M059J (cell line): Measurements from ENCODE around the gene MBOAT1. TPM values are rescaled to one million over a fixed set of nuclear protein-coding genes. Genes with fewer than 3 reads are reported as not detected.

Experiments used
- DNase-seq: peaks from one replicate; pipeline ENCODE4 v3.0.0-alpha.2; 2012; ENCODE audit warnings: low read depth
- total RNA-seq: library from RNA; depleted of rRNA; stranded (reverse); fragments of >200 nt; shearing (Covaris generic); gene quantifications from 2 replicates; pipeline ENCODE4 v1.2.3, GENCODE V29; 2014

Gene MBOAT1
- total RNA-seq, 1 experiment from 2014 or later: 32.3 TPM

DNA sequence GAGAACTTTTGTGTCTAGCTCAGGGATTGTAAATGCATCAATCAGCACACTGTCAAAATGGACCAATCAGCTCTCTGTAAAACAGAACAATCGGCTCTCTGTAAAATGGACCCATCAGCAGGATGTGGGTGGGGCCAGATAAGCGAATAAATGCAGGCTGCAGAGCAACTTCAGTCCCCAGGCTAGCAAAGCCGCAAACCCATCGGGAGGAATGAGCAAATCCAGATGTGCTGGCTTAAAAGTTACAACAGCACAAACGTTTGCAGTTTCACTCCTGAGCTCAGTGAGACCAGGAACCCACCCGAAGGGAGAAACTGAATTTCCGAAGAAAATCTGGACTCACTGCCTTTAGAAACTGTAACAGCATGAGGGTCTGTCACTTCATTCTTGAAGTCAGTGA is 21.9 kb upstream of the MBOAT1 start:
- no peak for DNase-seq

GRCh38 chr6:20233007-20233730 is 20.9 kb upstream of the MBOAT1 start:
- DNase-seq: no peak

GRCh38 chr6:20232188-20232587 is 19.9 kb upstream of the MBOAT1 start:
- no peak for DNase-seq

DNA sequence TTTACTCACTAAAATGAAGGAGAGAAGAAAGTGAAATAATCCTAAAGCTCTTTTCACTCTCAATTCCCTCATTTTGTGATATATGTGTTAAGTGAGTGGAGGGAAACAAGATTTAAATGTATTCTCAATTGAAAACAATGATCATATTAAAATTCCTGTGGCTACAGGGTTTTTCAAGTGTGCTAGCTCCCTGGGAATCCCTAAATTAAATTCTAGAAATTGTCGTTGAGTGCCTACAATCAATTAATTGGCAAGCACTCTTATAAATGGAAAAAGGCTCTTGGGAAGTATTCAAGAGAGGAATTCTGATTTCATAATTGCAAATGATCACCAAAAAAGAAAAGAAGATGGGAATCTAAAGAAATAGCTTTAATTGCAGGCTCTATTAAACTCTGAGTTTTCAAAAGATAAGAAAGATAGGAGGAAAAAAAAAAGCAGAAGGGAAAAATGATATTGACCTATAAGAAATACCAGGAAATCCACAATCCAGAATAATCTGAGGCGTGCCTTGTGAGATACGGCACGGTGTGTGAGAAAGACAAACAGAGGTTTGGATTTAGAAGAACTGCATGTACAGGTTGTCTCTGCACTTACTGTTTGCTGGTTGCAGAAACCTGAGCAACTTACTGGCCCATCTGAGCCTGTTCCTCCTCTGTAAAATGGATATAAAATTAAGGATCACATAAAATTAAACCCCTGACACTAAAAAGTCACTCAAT is 18.3 kb upstream of the MBOAT1 start:
- DNase-seq: no peak

- no peak for DNase-seq
Measured at GRCh38 chr6:20229881-20230280, 17.6 kb upstream of the MBOAT1 start.

GRCh38 chr6:20227350-20227749 is 15.1 kb upstream of the MBOAT1 start:
- no peak for DNase-seq

DNA sequence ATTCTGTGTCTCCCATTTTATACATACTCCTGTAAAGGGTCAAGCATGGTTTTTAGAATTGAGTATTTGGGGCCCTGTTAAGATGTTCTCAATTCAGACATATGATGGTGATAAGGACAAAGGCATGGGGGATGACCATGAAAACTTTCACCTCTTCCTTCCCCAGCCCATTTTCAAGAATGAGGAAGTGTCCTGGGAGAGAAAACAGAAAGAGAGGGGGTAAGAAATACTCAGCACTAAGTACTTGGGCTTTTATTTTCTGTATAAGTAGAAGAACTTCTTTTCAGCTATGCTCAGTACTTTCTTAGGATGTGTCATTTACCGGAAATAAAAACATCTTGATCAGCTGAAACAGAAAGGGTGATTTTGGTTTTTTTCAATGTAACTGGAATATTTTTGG is 10.9 kb upstream of the MBOAT1 start:
- DNase-seq: no peak

DNA sequence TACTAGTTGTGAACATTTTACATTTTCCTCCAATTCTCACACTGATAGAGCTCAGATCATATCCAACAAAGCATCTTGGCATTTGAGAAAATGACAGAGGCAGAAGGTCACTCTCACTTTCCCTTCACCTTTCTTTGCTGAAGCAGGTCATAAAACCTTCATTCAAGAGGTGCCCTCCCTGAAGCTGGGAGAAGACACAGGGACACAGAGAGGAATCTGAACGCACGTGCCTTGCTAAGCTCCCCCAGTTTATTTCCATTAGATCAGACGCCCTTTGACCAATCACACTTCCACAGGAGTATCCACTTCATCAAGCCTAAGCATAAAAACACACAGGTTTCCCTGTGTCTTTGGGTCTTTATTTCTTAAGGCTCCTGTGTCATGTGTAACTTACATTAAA is 9.2 kb upstream of the MBOAT1 start:
- no peak for DNase-seq

DNA sequence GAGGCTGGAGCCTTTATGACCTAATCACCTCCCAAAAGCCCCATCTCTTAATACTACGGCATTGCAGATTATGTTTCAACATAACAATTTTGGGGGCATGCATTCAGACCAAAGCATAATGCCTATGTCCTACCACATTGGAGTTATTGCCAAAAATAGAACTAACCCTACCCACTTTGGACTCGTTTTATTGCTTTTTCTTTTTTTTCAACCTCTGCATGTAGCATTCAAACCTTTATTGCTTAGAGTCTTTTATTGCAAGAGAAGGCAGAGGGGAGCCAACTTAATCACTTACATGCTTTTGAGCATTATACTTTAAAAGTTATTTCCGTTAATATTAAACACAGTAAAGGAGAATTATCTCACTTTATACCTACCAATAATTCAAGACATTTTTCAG is 8.1 kb upstream of the MBOAT1 start:
- DNase-seq: no peak

- no peak for DNase-seq
Measured at GRCh38 chr6:20217891-20218290, 5.6 kb upstream of the MBOAT1 start.

DNA sequence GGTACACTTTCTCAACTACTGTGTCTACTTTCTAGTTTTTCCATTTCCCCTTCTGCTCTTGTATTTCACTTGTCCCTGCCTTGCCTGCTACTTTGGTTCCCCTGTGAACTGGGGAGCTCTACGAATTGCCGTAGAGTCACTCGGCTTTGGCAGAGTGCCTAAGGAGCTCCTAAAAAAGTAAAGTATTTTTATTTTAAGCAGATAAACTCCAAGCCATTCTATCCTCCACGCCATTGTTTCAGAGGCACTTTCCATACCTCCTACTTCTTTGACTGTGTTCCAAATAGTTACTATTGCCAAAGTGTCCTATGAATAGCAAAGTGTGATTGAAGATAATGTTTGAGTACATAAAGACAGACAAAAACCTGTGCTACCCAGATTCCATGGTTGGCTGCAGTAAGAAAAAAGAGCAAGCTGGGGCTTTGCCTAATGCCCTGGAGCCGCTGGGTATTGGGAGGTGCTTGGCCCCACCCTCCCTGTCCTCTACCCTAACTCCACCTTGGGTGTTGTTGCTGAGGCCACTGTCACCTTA is 5.1 kb upstream of the MBOAT1 start:
- no peak for DNase-seq

GRCh38 chr6:20215310-20215709 is 3.0 kb upstream of the MBOAT1 start:
- DNase-seq: no peak

- no peak for DNase-seq
Measured at GRCh38 chr6:20213271-20213798, 1.1 kb upstream of the MBOAT1 start.

GRCh38 chr6:20211941-20212391 is 303 bp downstream of the MBOAT1 start:
- DNase-seq: peak; percentile 63

DNA sequence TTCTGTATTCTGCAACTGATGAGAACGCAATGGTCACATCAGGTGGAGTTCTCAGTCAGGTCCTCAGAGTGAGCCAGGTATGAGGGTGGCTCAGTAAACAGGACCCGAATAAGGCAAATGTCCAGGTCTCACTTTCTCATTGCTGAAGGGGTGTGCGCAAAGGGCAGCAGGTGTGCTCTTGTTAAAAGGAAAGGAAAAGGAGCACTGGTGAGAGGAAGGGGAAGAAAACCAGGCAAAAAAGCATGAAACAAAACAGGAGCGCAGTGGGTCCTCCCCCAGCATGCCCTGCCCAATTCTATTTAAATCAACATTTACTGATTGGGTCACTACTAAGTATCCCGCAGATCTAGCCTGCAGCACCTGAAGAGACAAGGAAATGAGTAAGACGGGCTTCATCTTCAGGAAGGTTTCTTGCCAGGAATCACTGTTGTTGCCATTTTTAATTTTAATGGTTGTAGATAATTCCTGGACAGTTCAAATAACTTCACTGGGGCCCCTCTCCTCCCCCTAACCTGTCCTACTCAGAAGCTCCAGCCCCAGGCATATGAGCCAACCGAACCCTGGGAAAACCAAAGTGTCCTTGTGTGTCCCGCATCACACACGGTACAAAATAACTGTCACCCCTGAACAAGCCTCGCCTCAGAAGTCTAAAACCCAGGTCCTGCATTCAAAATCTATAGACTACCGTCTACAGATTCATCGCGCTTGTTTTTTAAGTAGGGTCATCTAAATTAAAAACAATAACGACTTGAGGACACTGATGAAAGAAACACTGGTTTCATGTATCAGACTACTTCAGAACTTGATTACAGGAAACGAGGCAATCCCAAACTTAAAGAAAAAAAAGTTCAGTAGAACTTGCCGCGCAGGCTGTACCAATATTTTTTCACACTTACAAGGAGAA is 980 bp downstream of the MBOAT1 start:
- DNase-seq: peak; percentile 88

- no peak for DNase-seq
Measured at GRCh38 chr6:20210158-20210557, 2.1 kb downstream of the MBOAT1 start.

- DNase-seq: no peak
Measured at GRCh38 chr6:20208687-20209378, 3.4 kb downstream of the MBOAT1 start.

GRCh38 chr6:20207088-20207418 is 5.2 kb downstream of the MBOAT1 start:
- no peak for DNase-seq

DNA sequence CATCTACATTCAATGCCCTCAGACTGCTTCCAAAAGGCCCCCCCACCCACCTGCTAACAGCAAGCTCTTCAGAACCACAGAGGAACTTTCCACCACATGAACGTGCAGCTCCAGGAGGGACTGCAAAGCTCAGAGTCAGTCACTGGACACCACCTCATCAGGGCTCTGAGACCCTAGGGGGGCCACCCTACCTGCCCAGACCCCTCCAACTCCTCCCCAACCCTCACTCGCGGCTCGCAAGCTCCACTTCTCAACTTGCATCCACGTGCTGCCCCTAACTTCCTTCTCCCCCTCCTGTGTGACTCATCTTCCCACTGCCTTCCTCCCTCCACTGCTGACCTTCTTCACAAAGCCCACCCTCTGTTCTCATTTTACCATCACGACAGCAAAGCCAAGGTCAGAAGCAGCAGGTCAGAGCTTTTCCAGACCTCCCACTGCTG is 6.5 kb downstream of the MBOAT1 start:
- DNase-seq: no peak

GRCh38 chr6:20204512-20204894 is 7.8 kb downstream of the MBOAT1 start:
- DNase-seq: no peak
